GM12891 (cell line): ENCODE data around the gene AIFM2.
"Not testable (repeated sequence)": the region's sequence is repeated elsewhere in the genome, so short reads cannot be mapped to it uniquely, and the experiment has no call there.

Experiments
- PAX5 ChIP-seq: IDR thresholded peaks from 2 replicates; pipeline ENCODE4 v1.6.1; 2011; ENCODE audit warnings: low read length, moderate library complexity, mild to moderate bottlenecking; ENCODE audit not compliant: insufficient read depth, severe bottlenecking
- POLR2A ChIP-seq: IDR thresholded peaks from 2 replicates; pipeline ENCODE4 v1.6.1; 2011; ENCODE audit warnings: low read depth, low read length, control low read depth
- POLR2AphosphoS5 ChIP-seq: IDR thresholded peaks from 2 replicates; pipeline ENCODE4 v1.6.1; 2011; ENCODE audit warnings: low read depth, low read length, control low read depth
- SPI1 ChIP-seq: IDR thresholded peaks from 2 replicates; pipeline ENCODE4 v1.6.1; 2011; ENCODE audit warnings: low read depth, low read length, control low read depth
- TAF1 ChIP-seq: IDR thresholded peaks from 2 replicates; pipeline ENCODE4 v1.6.1; 2011; ENCODE audit warnings: low read depth, low read length, control low read depth

GRCh38 chr10:70080789-70081188 is 51.8 kb downstream of the AIFM2 start:
- not testable (repeated sequence) for TF ChIP-seq POLR2A, TAF1, PAX5, POLR2AphosphoS5, SPI1
